Astrocyte (in vitro differentiated cells and primary cell): ENCODE results near the gene FRY. TPM values are rescaled to one million over a fixed set of nuclear protein-coding genes. Genes with fewer than 3 reads are reported as not detected.

Source experiments
- DNase-seq: peaks from one replicate; pipeline ENCODE4 v3.0.0-alpha.2; 2010; ENCODE audit warnings: low read depth
- FAIRE-seq: peaks from 2 replicates; lab custom pipeline; 2011; peaks lifted over from hg19 to GRCh38; lab: Jason Lieb, UNC
- H2AFZ ChIP-seq: 2 replicates; pipeline ENCODE4 v1.6.0; 2012; ENCODE audit warnings: low read depth, low read length, inconsistent platforms
- H3K27ac ChIP-seq: 2 replicates; pipeline ENCODE4 v1.5.1; 2011; ENCODE audit warnings: low read depth, low read length, inconsistent platforms
- H3K27me3 ChIP-seq: 2 replicates; pipeline ENCODE4 v1.6.0; 2011; ENCODE audit warnings: low read length, inconsistent platforms; ENCODE audit not compliant: insufficient read depth
- H3K36me3 ChIP-seq: 2 replicates; pipeline ENCODE4 v1.5.1; 2011; ENCODE audit warnings: low read length, inconsistent platforms; ENCODE audit not compliant: insufficient read depth
- H3K4me1 ChIP-seq: 2 replicates; pipeline ENCODE4 v1.5.1; 2011; ENCODE audit warnings: low read length, inconsistent platforms; ENCODE audit not compliant: insufficient read depth
- H3K4me2 ChIP-seq: 2 replicates; pipeline ENCODE4 v1.6.0; 2012; ENCODE audit warnings: low read length, inconsistent platforms
- H3K4me3 ChIP-seq: 2 replicates; pipeline ENCODE4 v1.5.1; 2011; ENCODE audit warnings: low read depth, mild to moderate bottlenecking, low read length, inconsistent platforms; ENCODE audit not compliant: insufficient read depth
- H3K79me2 ChIP-seq: 2 replicates; pipeline ENCODE4 v1.6.0; 2012; ENCODE audit warnings: mild to moderate bottlenecking, low read length, inconsistent platforms; ENCODE audit not compliant: insufficient read depth
- H3K9ac ChIP-seq: 2 replicates; pipeline ENCODE4 v1.6.0; 2012; ENCODE audit warnings: mild to moderate bottlenecking, low read length, inconsistent platforms
- H3K9me3 ChIP-seq: 2 replicates; pipeline ENCODE4 v1.5.1; 2012; ENCODE audit warnings: low read depth, mild to moderate bottlenecking, low read length, inconsistent platforms; ENCODE audit not compliant: insufficient read depth
- H4K20me1 ChIP-seq: 2 replicates; pipeline ENCODE4 v1.6.0; 2012; ENCODE audit warnings: low read length, inconsistent platforms; ENCODE audit not compliant: insufficient read depth
- H3K27ac Mint-ChIP-seq: one replicate; pipeline ENCODE4 v1.8.0; 2021; ENCODE audit warnings: mild to moderate bottlenecking, mixed read lengths; ENCODE audit not compliant: unreplicated experiment
- H3K27me3 Mint-ChIP-seq: one replicate; pipeline ENCODE4 v1.8.0; 2021; ENCODE audit warnings: low read depth, mixed read lengths; ENCODE audit not compliant: unreplicated experiment
- H3K36me3 Mint-ChIP-seq: one replicate; pipeline ENCODE4 v1.8.0; 2021; ENCODE audit warnings: low read depth, mixed read lengths; ENCODE audit not compliant: unreplicated experiment
- H3K4me1 Mint-ChIP-seq: one replicate; pipeline ENCODE4 v1.8.0; 2021; ENCODE audit warnings: low read depth, mixed read lengths; ENCODE audit not compliant: unreplicated experiment
- H3K4me3 Mint-ChIP-seq: one replicate; pipeline ENCODE4 v1.8.0; 2021; ENCODE audit warnings: mild to moderate bottlenecking, moderate library complexity, mixed read lengths; ENCODE audit not compliant: unreplicated experiment
- H3K9me3 Mint-ChIP-seq: one replicate; pipeline ENCODE4 v1.8.0; 2021; ENCODE audit warnings: mild to moderate bottlenecking, mixed read lengths; ENCODE audit not compliant: unreplicated experiment
- CTCF ChIP-seq: IDR thresholded peaks from 2 replicates; pipeline ENCODE4 v1.5.1; 2011; ENCODE audit warnings: low read depth, mild to moderate bottlenecking, inconsistent platforms, low read length, moderate library complexity; ENCODE audit not compliant: insufficient read depth
- EZH2 ChIP-seq: IDR thresholded peaks from 2 replicates; pipeline ENCODE4 v1.6.1; 2012; ENCODE audit warnings: mild to moderate bottlenecking, low read length, inconsistent platforms; ENCODE audit not compliant: insufficient read depth
- total RNA-seq: library from RNA; stranded (reverse); gene quantifications from 2 replicates; pipeline ENCODE4 v1.2.1, GENCODE V29; 2021

Gene FRY
- total RNA-seq, 1 donor from 2014 or later: 4.6 TPM

DNA sequence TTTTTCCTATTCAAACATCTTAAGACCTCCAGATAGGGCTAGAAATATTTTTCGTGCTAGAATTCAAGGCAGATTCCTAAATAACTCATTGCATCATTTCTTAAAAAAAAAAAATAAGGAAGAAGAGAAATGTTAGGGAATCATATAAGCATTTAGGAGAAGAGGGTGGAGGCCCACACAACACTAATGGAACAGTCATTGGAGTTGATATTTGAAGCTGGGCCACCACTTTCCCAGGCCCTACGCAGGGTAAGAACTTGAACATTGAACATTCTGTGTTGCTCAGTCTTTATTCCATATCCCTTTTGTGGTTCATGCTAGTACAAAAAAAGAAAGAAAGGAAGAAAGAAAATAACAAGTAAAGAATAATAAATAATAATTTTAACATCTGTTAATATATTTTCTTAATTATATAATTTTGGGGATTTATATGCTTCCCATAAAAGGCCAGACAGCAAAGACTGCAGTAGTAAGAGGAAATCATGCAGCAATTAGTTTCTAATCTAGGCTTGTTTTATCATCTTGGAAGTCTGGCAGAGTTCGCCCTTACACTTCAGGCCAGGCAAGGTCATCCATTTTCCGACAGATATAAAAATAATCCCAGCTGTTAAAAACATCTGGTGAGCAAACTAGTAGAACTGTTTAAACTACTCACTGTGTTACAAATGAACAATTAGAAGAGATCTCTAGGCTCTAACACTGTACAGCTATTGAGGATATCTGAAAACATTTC, 127.7 kb downstream of the FRY start:
- no peak for TF ChIP-seq EZH2
- no peak for TF ChIP-seq CTCF
- H3K36me3 Mint-ChIP-seq: no peaks in the 10 kb centered on the region
- H3K27ac Mint-ChIP-seq: no peak overlapping the region
- no peaks in the 10 kb centered on the region for H3K9me3 Mint-ChIP-seq
- Histone ChIP-seq H3K27me3 (no peaks in the 10 kb centered on the region), H4K20me1 (no peaks in the 10 kb centered on the region), H2AFZ (no peak overlapping the region), H3K4me2 (no peak overlapping the region), H3K27ac (no peak overlapping the region), H3K79me2 (no peaks in the 10 kb centered on the region), H3K4me1 (no peaks in the 10 kb centered on the region), H3K4me3 (no peak overlapping the region), H3K9me3 (no peaks in the 10 kb centered on the region), H3K36me3 (no peaks in the 10 kb centered on the region), H3K9ac (no peak overlapping the region)
- H3K4me1 Mint-ChIP-seq: peaks cover 17% of the 10 kb centered on the region
- DNase-seq (no peak), FAIRE-seq (no peak)
- H3K27me3 Mint-ChIP-seq: no peaks in the 10 kb centered on the region
- H3K4me3 Mint-ChIP-seq: no peak overlapping the region

- H3K9me3 Mint-ChIP-seq: no peaks in the 10 kb centered on the region
Observed at GRCh38 chr13:32162395-32163005, 130.9 kb downstream of the FRY start.

More at GRCh38 chr13:32162395-32163005, 130.9 kb downstream of the FRY start:
- no peak for DNase-seq
- peaks cover 26% of the 10 kb centered on the region for H3K4me1 Mint-ChIP-seq
- TF ChIP-seq CTCF (no peak), EZH2 (no peak)
- no peaks in the 10 kb centered on the region for H3K27me3 Mint-ChIP-seq
- FAIRE-seq: no peak
- no peaks in the 10 kb centered on the region for H3K36me3 Mint-ChIP-seq
- no peak overlapping the region for H3K27ac ChIP-seq
- H3K36me3 ChIP-seq: no peaks in the 10 kb centered on the region
- no peaks in the 10 kb centered on the region for H3K79me2 ChIP-seq
- H3K4me1 ChIP-seq: no peaks in the 10 kb centered on the region
- H3K4me2 ChIP-seq: no peak overlapping the region
- H3K9me3 ChIP-seq: no peaks in the 10 kb centered on the region
- H3K4me3 ChIP-seq: no peak overlapping the region
- H4K20me1 ChIP-seq: no peaks in the 10 kb centered on the region
- H3K9ac ChIP-seq: no peak overlapping the region
- H3K4me3 Mint-ChIP-seq: no peak overlapping the region
- H3K27ac Mint-ChIP-seq: no peak overlapping the region
- no peaks in the 10 kb centered on the region for H3K27me3 ChIP-seq
- no peak overlapping the region for H2AFZ ChIP-seq
